HepG2 (cell line): ENCODE data around the gene SLC25A1. TPM values are rescaled to one million over a fixed set of nuclear protein-coding genes. Genes with fewer than 3 reads are reported as not detected.
A peak's percentile ranks its signal among the peaks of the same experiment; 100 is the strongest.

Experiments
- ATAC-seq: fragments of 200-7000 bp; cut with Tn5 transposase; 3 replicates; pipeline ENCODE4 v1.9.1; 2020; ENCODE audit warnings: mild to moderate bottlenecking, moderate library complexity
- BruUV-seq: library from RNA; stranded (reverse); fragments of 400-500 nt; replicated peaks from 2 replicates; lab custom pipeline; 2021; lab: Mats Ljungman, UMichigan
- CTCF ChIA-PET: fragments of 300-600 bp; formaldehyde crosslinking; extraction: SDS; loops from one replicate; lab custom pipeline; 2021; ENCODE audit warnings: low total read pairs, inconsistent platforms, low intra/inter-chr PET ratio; lab: Yijun Ruan, JAX
- POLR2A ChIA-PET: fragments of 350-600 bp; sonication (Branson Sonifier 250); formaldehyde crosslinking; loops from one replicate; lab custom pipeline; 2020; ENCODE audit warnings: antibody characterized with exemption, inconsistent platforms; lab: Yijun Ruan, JAX
- DNase-seq: peaks from one replicate; pipeline ENCODE4 v3.0.0-alpha.2; 2015; ENCODE audit warnings: low spot score
- FAIRE-seq: peaks from 3 replicates; lab custom pipeline; 2011; peaks lifted over from hg19 to GRCh38; lab: Jason Lieb, UNC
- H2AFZ ChIP-seq: one replicate; pipeline ENCODE4 v1.6.1; 2011; ENCODE audit warnings: low read length, inconsistent platforms
- H3K27ac ChIP-seq: fragments of 300-600 bp; 3 replicates; pipeline ENCODE4 v1.8.0; 2011; ENCODE audit warnings: mixed run types, mild to moderate bottlenecking, mixed read lengths, low read length, inconsistent platforms; ENCODE audit not compliant: insufficient read depth; ENCODE audit errors: extremely low read length
- H3K27me3 ChIP-seq, 2 experiments: fragments of 200-600 bp in 1 of 2; 2 replicates in 1 of 2; 3 replicates in 1 of 2; pipeline versions ENCODE4 v1.6.0 to v1.8.0; 2011; ENCODE audit warnings: low read length in 2 of 2, mild to moderate bottlenecking in 2 of 2, moderate library complexity in 2 of 2, inconsistent platforms in 1 of 2; ENCODE audit not compliant: insufficient read depth in 2 of 2, control insufficient read depth in 1 of 2
- H3K36me3 ChIP-seq, 2 experiments: fragments of 200-600 bp in 1 of 2; replicated peaks in 1 of 2; 2 replicates in 1 of 2; 3 replicates in 1 of 2; pipeline versions ENCODE4 v1.5.1 to v1.8.0; 2011; ENCODE audit warnings: low read length in 2 of 2, inconsistent platforms in 1 of 2; ENCODE audit not compliant: insufficient read depth in 2 of 2, control insufficient read depth in 1 of 2
- H3K4me1 ChIP-seq: 2 replicates; pipeline ENCODE4 v1.5.1; 2012; ENCODE audit warnings: low read length, inconsistent platforms; ENCODE audit not compliant: insufficient read depth
- H3K4me2 ChIP-seq: 2 replicates; pipeline ENCODE4 v1.6.0; 2011; ENCODE audit warnings: low read depth, low read length, inconsistent platforms
- H3K4me3 ChIP-seq, 3 experiments: fragments of 200-600 bp in 1 of 3; sonication (generic), shearing (Covaris generic) in 1 of 3; replicated peaks in 1 of 3; 2 replicates each; pipeline ENCODE4 v1.5.1; 2011 to 2016; ENCODE audit warnings: low read length in 3 of 3, inconsistent platforms in 2 of 3, low read depth in 2 of 3, mild to moderate bottlenecking in 2 of 3, control low read depth in 1 of 3, mixed read lengths in 1 of 3; ENCODE audit not compliant: insufficient read depth in 1 of 3
- H3K79me2 ChIP-seq: one replicate; pipeline ENCODE4 v1.6.1; 2011; ENCODE audit warnings: low read length, inconsistent platforms; ENCODE audit not compliant: insufficient read depth
- H3K9ac ChIP-seq: 2 replicates; pipeline ENCODE4 v1.6.0; 2011; ENCODE audit warnings: mild to moderate bottlenecking, low read depth, low read length, inconsistent platforms; ENCODE audit not compliant: insufficient read depth
- H3K9me3 ChIP-seq: 2 replicates; pipeline ENCODE4 v1.5.1; 2012; ENCODE audit warnings: mild to moderate bottlenecking, low read length
- H4K20me1 ChIP-seq: 2 replicates; pipeline ENCODE4 v1.6.0; 2011; ENCODE audit warnings: inconsistent platforms, mild to moderate bottlenecking, low read length, moderate library complexity; ENCODE audit not compliant: insufficient read depth
- ATF3 ChIP-seq: sonication (generic); formaldehyde crosslinking; IDR thresholded peaks from 2 replicates; pipeline ENCODE4 v1.4.0; 2020; ENCODE audit warnings: missing genetic modification reagents
- RBFOX2 ChIP-seq: fragments of 200-400 bp; formaldehyde crosslinking; IDR thresholded peaks from 2 replicates; pipeline ENCODE4 v1.6.1; 2017; ENCODE audit warnings: low read depth, mild to moderate bottlenecking, low read length
- SATB2 ChIP-seq: sonication (generic); formaldehyde crosslinking; IDR thresholded peaks from 2 replicates; pipeline ENCODE4 v1.5.0; 2020; ENCODE audit warnings: missing genetic modification reagents
- SRSF1 ChIP-seq: fragments of 200-400 bp; formaldehyde crosslinking; optimal IDR thresholded peaks from 2 replicates; pipeline ENCODE3; 2017; ENCODE audit warnings: mild to moderate bottlenecking, low read depth, low read length, moderate library complexity
- ZNF747 ChIP-seq: sonication (generic); formaldehyde crosslinking; IDR thresholded peaks from 2 replicates; pipeline ENCODE4 v1.8.1; 2023; ENCODE audit warnings: missing genetic modification reagents, mild to moderate bottlenecking, borderline replicate concordance
- ZNF768 ChIP-seq: sonication (generic); formaldehyde crosslinking; IDR thresholded peaks from 2 replicates; pipeline ENCODE4 v1.4.0; 2020; ENCODE audit warnings: missing genetic modification reagents
- WGBS: methylation state at CpG from one replicate; pipeline ENCODE4 v1.1.6; 2017; ENCODE audit warnings: low lambda C conversion rate; 5-methylcytosine and 5-hydroxymethylcytosine counted together
- in situ Hi-C: cut with HindIII; loops from 2 replicates; pipeline ENCODE4 v1.10.0; 2017; ENCODE audit warnings: low pct_unique_long_range_greater_than_20kb; ENCODE audit not compliant: extremely low pct_ligation_motif_present
- intact Hi-C: fragments of 100-400 bp; cut with micrococcal nuclease; formaldehyde crosslinking; loops from one replicate; pipeline ENCODE4 v1.10.0; 2022; ENCODE audit not compliant: unreplicated experiment
- polyA plus RNA-seq, 8 experiments: library from polyadenylated mRNA; depleted of rRNA in 3 of 8; stranded (reverse) in 7 of 8; unstranded in 1 of 8; fragments of >200 nt; fragmentation: Illumina TruSeq in 4 of 8; extraction: Trizol in 4 of 8; gene quantifications; 2 replicates each; pipeline versions ENCODE4 v1.2.1 to v1.2.3, GENCODE V29; 2011 to 2016; ENCODE audit warnings: low read depth in 4 of 8, missing spikeins in 1 of 8, mixed read lengths in 1 of 8; ENCODE audit not compliant: insufficient read depth in 1 of 8
- total RNA-seq, 5 experiments: library from RNA; depleted of rRNA; stranded (reverse); fragments of >200 nt; fragmentation: Illumina TruSeq; extraction: Trizol; gene quantifications; 2 replicates each; pipeline ENCODE4 v1.2.3, GENCODE V29; 2016; ENCODE audit warnings: low read depth in 1 of 5

The SLC25A1 gene
- total and polyA plus RNA-seq, 2 of the 13 experiments (the other 11 are each of a cell fraction or from before 2014, with no cell fraction given) = 49.4 to 161 TPM

DNA sequence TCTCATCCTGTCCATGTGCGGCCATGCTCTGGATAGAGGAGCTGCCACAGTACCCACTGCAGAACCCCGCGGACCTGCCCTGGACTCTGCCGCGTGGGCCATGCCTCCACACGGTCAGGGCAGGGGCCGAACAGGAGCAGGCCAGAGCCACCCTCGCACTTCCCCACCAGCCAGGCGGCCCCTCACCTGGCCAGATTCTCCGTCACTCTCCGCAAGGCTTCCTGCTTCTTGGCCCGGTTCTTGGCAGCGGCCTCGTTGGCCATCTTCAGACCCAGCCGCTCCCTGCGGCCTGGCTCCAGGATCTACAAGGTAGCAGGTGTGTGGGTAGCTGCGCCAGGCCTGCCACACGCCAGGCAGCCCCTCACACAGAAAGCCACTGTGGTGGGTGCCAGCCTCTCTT lies 43.7 kb downstream of the SLC25A1 start:
- no TSS peak for BruUV-seq
- in situ Hi-C loops = no loop called here

GRCh38 chr22:19134176-19134831 lies 44.2 kb downstream of the SLC25A1 start:
- CTCF ChIA-PET = no interaction called here
- no peaks in the 10 kb centered on the region for H3K79me2 ChIP-seq
- no peak for TF ChIP-seq ZNF768 (CRISPR knock-in tag)
- no peak for TF ChIP-seq ATF3 (CRISPR knock-in tag)
- no peak for TF ChIP-seq ZNF747 (CRISPR knock-in tag)
- no peak for TF ChIP-seq SRSF1
- TF ChIP-seq, all 625 proteins: peak for 0
- Histone ChIP-seq H3K4me1 (no peaks in the 10 kb centered on the region), H3K4me3 (no peak overlapping the region), H3K36me3 (peaks cover 16 to 50% of the 10 kb centered on the region in 2 experiments; a peak in 4 of 5 replicates), H3K4me2 (no peak overlapping the region), H3K9me3 (no peaks in the 10 kb centered on the region), H4K20me1 (no peaks in the 10 kb centered on the region), H2AFZ (no peak overlapping the region), H3K27me3 (0 out of 5 replicates have a peak, but pooled peaks cover 0 to under 1% of the 10 kb centered on the region in 2 experiments), H3K9ac (no peak overlapping the region), H3K27ac (no peak overlapping the region)
- intact Hi-C loops (no loop called here), in situ Hi-C loops (no loop called here)
- WGBS = 98% methylated on average over 15 of the region's 21 CpGs
- FAIRE-seq = no peak
- no peak for ATAC-seq
- no TSS peak for BruUV-seq
- POLR2A ChIA-PET = interaction anchor here (1.3 kb wide), 1 partner anchor 13 kb away, joined by 3 read pairs; the partner anchor contains the start of gene DGCR2
- DNase-seq = no peak

More for the DNA sequence above, 43.7 kb downstream of the SLC25A1 start:
- ATAC-seq = no peak
- no peak overlapping the region for H3K9ac ChIP-seq
- no peak overlapping the region for H2AFZ ChIP-seq
- CTCF ChIA-PET = no interaction called here
- POLR2A ChIA-PET = interaction anchor here (1.3 kb wide), 1 partner anchor 13 kb away, joined by 3 read pairs; the partner anchor contains the start of gene DGCR2
- H3K27ac ChIP-seq = no peak overlapping the region
- FAIRE-seq = no peak
- WGBS = 100% methylated on average over 12 of the region's 18 CpGs
- H3K9me3 ChIP-seq = no peaks in the 10 kb centered on the region
- 0 out of 2 replicates have a peak, but pooled peaks have one; percentile 14 for TF ChIP-seq RBFOX2
- TF ChIP-seq SATB2 (CRISPR knock-in tag) = no peak
- no peaks in the 10 kb centered on the region for H4K20me1 ChIP-seq
- no peak overlapping the region for H3K4me2 ChIP-seq
- H3K4me1 ChIP-seq = no peaks in the 10 kb centered on the region
- intact Hi-C loops = no loop called here
- no peak overlapping the region for H3K4me3 ChIP-seq
- no peak for DNase-seq
- peaks cover 20 to 56% of the 10 kb centered on the region in 2 experiments; a peak in 4 of 5 replicates for H3K36me3 ChIP-seq
- no peaks in the 10 kb centered on the region for H3K79me2 ChIP-seq
- H3K27me3 ChIP-seq = no peaks in the 10 kb centered on the region
